H1 (cell line): ENCODE measurements around the gene EIF2B2. TPM values are rescaled to one million over a fixed set of nuclear protein-coding genes. Genes with fewer than 3 reads are reported as not detected.

ENCODE experiments used
- CHD7 ChIP-seq: fragments of 300-600 bp; sonication (generic); IDR thresholded peaks from 2 replicates; pipeline ENCODE4 v1.7.1; 2012; ENCODE audit warnings: low read length, moderate library complexity, mild to moderate bottlenecking, inconsistent platforms; ENCODE audit not compliant: insufficient replicate concordance
- E2F6 ChIP-seq: IDR thresholded peaks from 2 replicates; pipeline ENCODE4 v1.6.1; 2012; ENCODE audit warnings: inconsistent platforms
- polyA plus RNA-seq, 7 experiments: library from polyadenylated mRNA; depleted of rRNA in 3 of 7; stranded (reverse) in 5 of 7; unstranded in 2 of 7; fragments of >200 nt in 5 of 7; fragments of 200-250 nt in 2 of 7; gene quantifications; 1 replicate in 5 of 7; 2 replicates in 1 of 7; 4 replicates in 1 of 7; pipeline versions ENCODE4 v1.2.1 to v1.2.3, GENCODE V29; 2011 to 2013; ENCODE audit warnings: missing spikeins in 2 of 7, mixed read lengths in 2 of 7
- total RNA-seq: library from RNA; stranded (reverse); fragmentation: NEBNext Ultra II Directional; extraction: Animal tissue kit (Norgen Biotek cat#: 25700); gene quantifications from 2 replicates; pipeline ENCODE4 v1.2.1, GENCODE V29; 2021

EIF2B2 gene
- total and polyA plus RNA-seq, 2 of the 8 experiments (the other 6 are each of a cell fraction or from before 2014, with no cell fraction given), result 42.6 to 79.9 TPM

- TF ChIP-seq CHD7 (no peak), E2F6 (no peak)
These were observed 37.1 kb upstream of the EIF2B2 start (continued) for GRCh38 chr14:74965486-74966153.
